Caco-2 (cell line): ENCODE data around the gene NPY4R2. TPM values are rescaled to one million over a fixed set of nuclear protein-coding genes. Genes with fewer than 3 reads are reported as not detected.
"Not testable (repeated sequence)": the region's sequence is repeated elsewhere in the genome, so short reads cannot be mapped to it uniquely, and the experiment has no call there.

ENCODE experiments used
- Bru-seq: library from RNA; stranded (reverse); fragments of 400-500 nt; gene quantifications from one replicate; lab custom pipeline; 2021; lab: Mats Ljungman, UMichigan
- BruChase-seq, 2 experiments: library from RNA; stranded (reverse); fragments of 400-500 nt; gene quantifications; one replicate each; lab custom pipeline; 2021; lab: Mats Ljungman, UMichigan
- BruUV-seq: library from RNA; stranded (reverse); fragments of 400-500 nt; replicated peaks from 2 replicates; lab custom pipeline; 2021; lab: Mats Ljungman, UMichigan
- CTCF ChIA-PET: fragments of 300-600 bp; sonication (Branson Sonifier 250); formaldehyde crosslinking; loops from one replicate; lab custom pipeline; 2022; ENCODE audit warnings: antibody characterized with exemption; lab: Charles Lee
- POLR2A ChIA-PET: fragments of 300-600 bp; sonication (Branson Sonifier 250); formaldehyde crosslinking; loops from one replicate; lab custom pipeline; 2022; ENCODE audit warnings: antibody characterized with exemption; lab: Charles Lee
- DNase-seq, 2 experiments: peaks; one replicate each; pipeline versions ENCODE4 v3.0.0 to v3.0.0-alpha.2; 2020 to 2022
- H3K27me3 ChIP-seq: replicated peaks from 2 replicates; pipeline ENCODE4 v1.6.0; 2011; ENCODE audit warnings: low read length; ENCODE audit not compliant: control insufficient read depth, insufficient read depth
- H3K36me3 ChIP-seq: 2 replicates; pipeline ENCODE4 v1.5.1; 2011; ENCODE audit warnings: low read length; ENCODE audit not compliant: control insufficient read depth, insufficient read depth
- H3K4me1 ChIP-seq: fragments of 250-450 bp; sonication (Bioruptor Pico); 2 replicates; pipeline ENCODE4 v1.5.1; 2020; ENCODE audit warnings: mild to moderate bottlenecking
- H3K4me3 ChIP-seq: 2 replicates; pipeline ENCODE4 v1.5.1; 2011; ENCODE audit warnings: low read depth, mild to moderate bottlenecking, control low read depth, low read length
- H3K9me3 ChIP-seq: fragments of 250-450 bp; sonication (Bioruptor Pico); 2 replicates; pipeline ENCODE4 v1.5.1; 2020; ENCODE audit warnings: mild to moderate bottlenecking, moderate library complexity
- H3K27ac Mint-ChIP-seq: one replicate; pipeline ENCODE4 v1.8.0; 2022; ENCODE audit warnings: mixed read lengths; ENCODE audit not compliant: unreplicated experiment
- H3K27me3 Mint-ChIP-seq: one replicate; pipeline ENCODE4 v1.8.0; 2022; ENCODE audit warnings: mixed read lengths; ENCODE audit not compliant: insufficient read depth, unreplicated experiment
- H3K36me3 Mint-ChIP-seq: one replicate; pipeline ENCODE4 v1.8.0; 2022; ENCODE audit warnings: mild to moderate bottlenecking, mixed read lengths; ENCODE audit not compliant: insufficient read depth, unreplicated experiment
- H3K4me1 Mint-ChIP-seq: one replicate; pipeline ENCODE4 v1.8.0; 2022; ENCODE audit warnings: low read depth, mixed read lengths; ENCODE audit not compliant: unreplicated experiment
- H3K4me3 Mint-ChIP-seq: one replicate; pipeline ENCODE4 v1.8.0; 2022; ENCODE audit warnings: mild to moderate bottlenecking, moderate library complexity, mixed read lengths; ENCODE audit not compliant: unreplicated experiment
- H3K9me3 Mint-ChIP-seq: one replicate; pipeline ENCODE4 v1.8.0; 2022; ENCODE audit warnings: mixed read lengths; ENCODE audit not compliant: unreplicated experiment
- intact Hi-C: fragments of 100-400 bp; cut with micrococcal nuclease; formaldehyde crosslinking; loops from one replicate; pipeline ENCODE4 v1.10.0; 2022; ENCODE audit not compliant: unreplicated experiment
- long read RNA-seq: library from polyadenylated mRNA; stranded (forward); transcript quantifications from one replicate; pipeline ENCODE4 v2.0.0, GENCODE V29; 2022
- total RNA-seq: library from RNA; stranded (reverse); gene quantifications from 2 replicates; pipeline ENCODE4 v1.2.3, GENCODE V29; 2022

The NPY4R2 gene, protein sequence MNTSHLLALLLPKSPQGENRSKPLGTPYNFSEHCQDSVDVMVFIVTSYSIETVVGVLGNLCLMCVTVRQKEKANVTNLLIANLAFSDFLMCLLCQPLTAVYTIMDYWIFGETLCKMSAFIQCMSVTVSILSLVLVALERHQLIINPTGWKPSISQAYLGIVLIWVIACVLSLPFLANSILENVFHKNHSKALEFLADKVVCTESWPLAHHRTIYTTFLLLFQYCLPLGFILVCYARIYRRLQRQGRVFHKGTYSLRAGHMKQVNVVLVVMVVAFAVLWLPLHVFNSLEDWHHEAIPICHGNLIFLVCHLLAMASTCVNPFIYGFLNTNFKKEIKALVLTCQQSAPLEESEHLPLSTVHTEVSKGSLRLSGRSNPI
- total RNA-seq: 0.41 and 0.56 TPM in 2 replicates
- Bru-seq, nascent RNA: percentile 11 among the genes with signal in this experiment
- percentile 10 among the genes with signal in this experiment for BruChase-seq, experiment 1, labeled RNA remaining after a 2-hour chase
- not detected for BruChase-seq, experiment 2, labeled RNA remaining after a 6-hour chase
- long read RNA-seq: 0 reads

DNA sequence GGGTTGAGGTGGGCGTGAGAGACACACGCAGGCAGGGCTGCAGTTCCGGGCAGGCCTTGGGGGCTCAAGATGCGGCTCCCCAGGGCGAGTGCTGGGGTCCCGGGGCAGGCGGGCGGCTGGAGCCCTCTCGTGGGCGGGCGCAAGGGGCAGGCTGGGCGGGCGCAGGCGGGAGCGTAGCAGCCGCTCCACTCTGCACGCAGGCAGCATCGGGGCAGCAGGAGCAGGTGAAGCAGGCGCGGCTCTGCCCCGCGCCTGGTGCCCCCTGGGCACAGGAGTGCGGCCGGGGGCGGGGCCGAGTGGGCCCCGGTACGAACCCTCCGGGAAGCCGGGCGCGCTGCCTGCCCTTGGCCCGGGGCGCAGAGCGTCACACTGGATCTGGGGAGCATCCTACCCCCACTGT lies at the start of gene NPY4R2:
NPY4R2 (plus strand) TSS at position 188 of the 400 bp plus-strand sequence. CDS start 3,326 bp downstream, outside the sequence.
- H3K9me3 Mint-ChIP-seq, CTCF ChIA-PET, H3K27me3 ChIP-seq, POLR2A ChIA-PET, H3K4me3 ChIP-seq, DNase-seq, intact Hi-C loops, H3K4me1 Mint-ChIP-seq, H3K27me3 Mint-ChIP-seq, H3K36me3 Mint-ChIP-seq, H3K4me3 Mint-ChIP-seq, H3K4me1 ChIP-seq, H3K36me3 ChIP-seq, H3K27ac Mint-ChIP-seq, H3K9me3 ChIP-seq, BruUV-seq: not testable (repeated sequence)

DNA sequence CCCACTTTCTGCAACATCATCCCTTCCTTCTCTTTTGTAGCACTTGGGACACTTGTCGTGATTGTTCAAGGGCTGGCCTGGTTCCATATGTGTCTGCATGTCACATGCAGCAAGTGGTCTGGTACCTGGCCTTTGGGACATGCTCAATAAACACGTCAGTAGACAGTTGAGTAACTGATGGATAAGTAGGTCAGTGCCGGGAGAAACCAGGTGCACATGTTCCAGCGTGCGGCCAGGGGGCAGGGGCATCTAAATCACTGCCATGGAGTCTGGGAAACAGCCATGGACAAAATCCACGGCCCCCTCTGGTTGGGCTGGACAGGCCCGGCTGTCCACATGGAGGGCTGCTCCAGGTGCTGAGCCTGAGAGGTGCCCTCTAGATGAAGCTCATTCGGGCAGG lies 47.6 kb upstream of the NPY4R2 start:
- H3K4me1 ChIP-seq, BruUV-seq, H3K9me3 ChIP-seq, H3K9me3 Mint-ChIP-seq, DNase-seq, H3K4me1 Mint-ChIP-seq, intact Hi-C loops, POLR2A ChIA-PET, CTCF ChIA-PET, H3K27ac Mint-ChIP-seq, H3K27me3 ChIP-seq, H3K36me3 ChIP-seq, H3K27me3 Mint-ChIP-seq, H3K4me3 ChIP-seq, H3K36me3 Mint-ChIP-seq, H3K4me3 Mint-ChIP-seq: not testable (repeated sequence)

DNA sequence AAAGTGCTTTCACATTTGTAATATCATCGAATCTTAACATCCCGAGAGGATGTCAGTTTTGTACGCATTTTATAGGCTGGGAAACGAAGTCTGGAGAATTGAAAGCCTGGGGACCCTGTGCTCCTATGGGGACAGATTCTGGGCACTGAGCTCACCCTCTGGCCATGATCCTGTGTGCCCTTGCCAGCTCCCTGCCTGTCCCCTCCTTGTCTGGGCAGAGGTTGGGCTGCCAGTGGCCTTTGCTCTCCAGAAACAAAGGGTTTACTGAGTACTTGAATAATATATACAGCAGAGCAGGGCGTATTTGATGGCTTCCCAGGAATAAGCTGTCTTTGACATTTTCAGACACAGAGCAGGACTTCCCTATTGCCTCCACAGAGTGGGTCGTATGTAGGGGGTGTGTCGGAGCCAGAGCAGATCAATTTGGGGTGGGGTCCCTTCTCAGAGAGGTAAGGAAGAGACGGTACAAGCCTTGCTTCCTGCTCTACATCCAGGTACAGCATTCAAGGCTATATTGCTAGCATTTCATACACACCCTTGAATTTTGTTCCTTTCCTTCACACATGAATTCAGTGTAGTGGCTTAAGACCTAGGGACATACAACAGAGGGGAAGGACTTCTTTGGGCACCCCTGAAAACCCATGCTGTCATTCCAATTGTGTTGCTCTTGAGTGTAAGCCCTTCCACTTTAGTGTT lies 46.8 kb upstream of the NPY4R2 start:
- CTCF ChIA-PET: not testable (repeated sequence)

DNA sequence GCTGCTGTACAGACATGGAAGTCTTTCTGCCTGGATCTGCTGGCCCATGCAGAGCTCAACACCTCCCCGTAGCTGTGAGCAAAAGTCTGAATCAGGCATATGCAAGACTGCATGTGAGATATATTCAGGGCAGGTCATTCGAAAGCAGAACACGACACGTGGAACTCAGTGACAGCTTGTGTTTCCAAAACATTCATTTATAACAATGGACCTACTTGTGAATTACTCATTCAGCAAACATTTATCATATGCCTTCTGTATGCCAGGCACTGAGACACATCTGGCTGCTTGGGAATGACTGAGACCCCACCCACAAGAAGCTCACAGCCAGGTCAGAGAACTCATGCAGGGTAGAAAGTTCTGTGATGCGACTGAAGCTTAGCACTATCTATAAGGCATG lies 46.2 kb upstream of the NPY4R2 start:
- BruUV-seq, H3K36me3 ChIP-seq, H3K4me1 ChIP-seq, H3K4me1 Mint-ChIP-seq, H3K4me3 Mint-ChIP-seq, H3K9me3 ChIP-seq, H3K36me3 Mint-ChIP-seq, H3K27me3 ChIP-seq, H3K9me3 Mint-ChIP-seq, intact Hi-C loops, H3K27me3 Mint-ChIP-seq, DNase-seq, H3K27ac Mint-ChIP-seq, CTCF ChIA-PET, H3K4me3 ChIP-seq, POLR2A ChIA-PET: not testable (repeated sequence)

More for the DNA sequence above, 46.8 kb upstream of the NPY4R2 start:
- intact Hi-C loops, H3K27me3 Mint-ChIP-seq, H3K36me3 ChIP-seq, BruUV-seq, H3K4me1 ChIP-seq, H3K4me3 Mint-ChIP-seq, POLR2A ChIA-PET, DNase-seq, H3K4me1 Mint-ChIP-seq, H3K9me3 ChIP-seq, H3K9me3 Mint-ChIP-seq, H3K4me3 ChIP-seq, H3K27ac Mint-ChIP-seq, H3K36me3 Mint-ChIP-seq, H3K27me3 ChIP-seq: not testable (repeated sequence)

DNA sequence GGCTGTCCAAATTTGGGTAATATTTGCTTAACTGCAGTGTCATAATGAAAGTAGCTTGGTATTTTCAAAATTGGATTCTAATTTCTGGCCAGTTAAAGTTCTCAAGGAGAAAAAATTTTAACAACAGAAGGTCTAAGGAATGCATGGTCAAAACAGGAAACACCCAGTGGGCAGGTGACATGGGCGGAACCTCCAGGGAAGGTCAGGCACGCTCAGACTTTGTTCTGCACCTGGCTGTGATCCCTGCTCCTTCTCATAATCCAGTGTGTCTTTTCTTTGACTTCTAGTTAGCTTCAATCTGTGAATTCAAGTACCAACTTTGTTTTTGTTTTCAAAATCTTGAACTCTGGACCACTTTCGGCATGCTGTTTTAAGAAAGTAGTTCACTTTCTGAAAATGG lies 34.2 kb upstream of the NPY4R2 start:
- H3K27ac Mint-ChIP-seq, H3K27me3 Mint-ChIP-seq, BruUV-seq, CTCF ChIA-PET, H3K9me3 Mint-ChIP-seq, H3K4me1 Mint-ChIP-seq, intact Hi-C loops, H3K4me3 ChIP-seq, H3K9me3 ChIP-seq, POLR2A ChIA-PET, H3K36me3 Mint-ChIP-seq, DNase-seq, H3K36me3 ChIP-seq, H3K4me1 ChIP-seq, H3K4me3 Mint-ChIP-seq, H3K27me3 ChIP-seq: not testable (repeated sequence)

DNA sequence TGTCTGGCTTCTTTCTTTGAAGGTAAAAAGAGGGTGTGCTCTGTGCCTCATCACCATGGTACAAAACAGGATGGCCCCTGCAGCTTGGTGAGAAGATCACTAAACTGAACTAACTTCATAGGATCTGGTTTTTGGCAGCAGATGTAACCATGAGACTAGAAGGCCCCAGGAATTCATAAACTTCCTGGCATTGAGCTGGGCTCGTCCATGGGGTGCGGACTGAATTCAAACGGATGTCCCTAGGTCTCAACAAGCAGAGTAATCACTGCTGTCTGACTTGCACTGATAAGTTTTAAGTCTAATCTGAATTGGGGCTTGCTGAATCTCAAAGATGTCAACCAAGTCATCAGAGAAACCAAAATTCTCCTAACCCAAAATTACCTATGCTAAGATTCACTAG lies 33.5 kb upstream of the NPY4R2 start:
- H3K4me3 Mint-ChIP-seq, H3K36me3 ChIP-seq, H3K27ac Mint-ChIP-seq, DNase-seq, H3K4me3 ChIP-seq, BruUV-seq, H3K4me1 ChIP-seq, POLR2A ChIA-PET, H3K36me3 Mint-ChIP-seq, CTCF ChIA-PET, intact Hi-C loops, H3K27me3 ChIP-seq, H3K9me3 ChIP-seq, H3K9me3 Mint-ChIP-seq, H3K27me3 Mint-ChIP-seq, H3K4me1 Mint-ChIP-seq: not testable (repeated sequence)
